ENCODE data around the gene DOCK2.

DOCK2 gene

GRCh38 chr5:170131235-170131634, 494.2 kb downstream of the DOCK2 start:
- H3K27me3 ChIP-seq (ENCODE audit: insufficient read depth, low read depth), result no peaks in the 10 kb centered on the region
- no peak overlapping the region for H3K9ac ChIP-seq
- no peaks in the 10 kb centered on the region for H3K79me2 ChIP-seq (ENCODE audit: insufficient read depth, low read depth)
- no peak overlapping the region for H2AFZ ChIP-seq (ENCODE audit: low read depth)
- H3K4me1 ChIP-seq (ENCODE audit: low read depth, poor library complexity, severe bottlenecking), result no peaks in the 10 kb centered on the region
- TF ChIP-seq CTCF (conservative IDR thresholded peaks at IDR 0.05; ENCODE audit: low read depth, low read length), result no peak
- H4K20me1 ChIP-seq (ENCODE audit: insufficient read depth), result no peaks in the 10 kb centered on the region
- no peaks in the 10 kb centered on the region for H3K36me3 ChIP-seq (ENCODE audit: insufficient read depth)
- H3K4me2 ChIP-seq, result no peak overlapping the region
- no peak overlapping the region for H3K27ac ChIP-seq
- H3K4me3 ChIP-seq (IDR thresholded peaks at IDR 0.05; ENCODE audit: insufficient read depth, low read depth, low read length), result no peak overlapping the region

GRCh38 chr5:170132269-170132975, 495.3 kb downstream of the DOCK2 start:
- Histone ChIP-seq H3K27ac (no peak overlapping the region), H3K27me3 (ENCODE audit: insufficient read depth, low read depth) (no peaks in the 10 kb centered on the region), H3K79me2 (ENCODE audit: insufficient read depth, low read depth) (no peaks in the 10 kb centered on the region), H3K36me3 (ENCODE audit: insufficient read depth) (no peaks in the 10 kb centered on the region), H3K4me3 (IDR thresholded peaks at IDR 0.05; ENCODE audit: insufficient read depth, low read depth, low read length) (no peak overlapping the region), H2AFZ (ENCODE audit: low read depth) (no peak overlapping the region), H4K20me1 (ENCODE audit: insufficient read depth) (no peaks in the 10 kb centered on the region), H3K4me1 (ENCODE audit: low read depth, poor library complexity, severe bottlenecking) (no peaks in the 10 kb centered on the region), H3K4me2 (no peak overlapping the region), H3K9ac (no peak overlapping the region)
- TF ChIP-seq CTCF (conservative IDR thresholded peaks at IDR 0.05; ENCODE audit: low read depth, low read length), result no peak

Measured in KMS-11 (cell line).